Activated CD8-positive, alpha-beta memory T cell treated with anti-CD3 and anti-CD28 coated beads, Interleukin-2, amount 50 U/mL, for 4 hours (primary cell): ENCODE measurements around the gene NQO2.
A peak's percentile ranks its signal among the peaks of the same experiment; 100 is the strongest.
"Not testable (repeated sequence)": the region's sequence is repeated elsewhere in the genome, so short reads cannot be mapped to it uniquely, and the experiment has no call there.

Source experiments
- DNase-seq: peaks from one replicate; pipeline ENCODE4 v3.0.0-alpha.2; 2020

NQO2 gene

DNA sequence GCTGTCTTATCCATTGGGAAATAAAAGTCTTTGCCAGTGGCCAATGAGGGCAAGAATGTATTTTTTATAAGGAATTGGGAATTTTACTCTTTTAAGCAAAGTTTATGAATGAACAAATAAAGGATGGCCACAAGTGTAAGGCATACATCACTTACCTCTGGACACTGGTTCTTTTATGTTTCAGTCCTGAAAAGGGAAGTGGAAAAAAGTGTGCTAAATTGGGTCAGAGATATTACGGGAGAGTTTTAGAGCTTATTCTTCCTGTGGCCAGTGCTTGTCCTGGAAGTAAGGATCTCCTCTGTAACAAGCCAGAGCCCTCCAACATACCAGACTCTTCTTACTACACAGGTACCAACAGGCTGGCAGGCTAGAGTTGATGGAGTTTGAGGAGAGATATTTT, 46.1 kb downstream of the NQO2 start:
- no peak for DNase-seq

DNA sequence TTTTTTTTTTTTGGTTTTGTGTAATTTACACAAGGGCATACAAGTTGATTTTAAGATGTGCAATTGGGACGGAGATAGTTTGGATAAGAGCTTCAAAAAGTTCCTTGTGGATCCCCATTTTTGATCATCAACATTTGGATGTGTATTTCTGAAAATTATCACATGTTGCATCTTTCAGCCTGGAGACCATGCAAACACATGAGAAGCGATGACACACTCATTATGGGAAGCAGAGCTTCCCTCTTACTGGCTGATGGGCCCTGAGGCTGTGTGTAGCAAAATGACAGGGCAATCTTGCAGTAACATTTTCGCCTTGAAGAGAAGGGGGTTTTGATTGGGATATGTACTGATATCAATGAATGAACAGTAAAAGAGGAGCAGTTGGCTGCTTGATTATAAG, 46.6 kb downstream of the NQO2 start:
- DNase-seq: no peak

DNA sequence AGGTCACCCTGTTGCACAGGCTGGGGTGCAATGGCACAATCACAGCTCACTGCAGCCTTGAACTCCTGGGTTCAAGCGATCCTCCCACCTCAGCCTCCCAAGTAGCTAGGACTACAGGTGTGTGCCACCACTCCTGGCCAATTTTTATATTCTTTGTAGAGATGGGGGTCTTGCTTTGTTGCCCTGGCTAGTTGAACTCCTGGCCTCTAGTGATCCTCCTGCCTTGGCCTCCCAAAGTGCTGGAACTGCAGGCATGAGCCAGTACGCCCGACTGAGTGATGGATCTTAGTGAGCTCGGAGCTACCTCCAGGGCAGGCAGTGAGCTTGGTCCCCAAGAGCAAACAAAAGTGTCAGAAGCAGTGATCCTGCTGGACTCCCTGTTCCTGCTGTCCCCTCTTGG, 48.3 kb downstream of the NQO2 start:
- not testable (repeated sequence) for DNase-seq

DNA sequence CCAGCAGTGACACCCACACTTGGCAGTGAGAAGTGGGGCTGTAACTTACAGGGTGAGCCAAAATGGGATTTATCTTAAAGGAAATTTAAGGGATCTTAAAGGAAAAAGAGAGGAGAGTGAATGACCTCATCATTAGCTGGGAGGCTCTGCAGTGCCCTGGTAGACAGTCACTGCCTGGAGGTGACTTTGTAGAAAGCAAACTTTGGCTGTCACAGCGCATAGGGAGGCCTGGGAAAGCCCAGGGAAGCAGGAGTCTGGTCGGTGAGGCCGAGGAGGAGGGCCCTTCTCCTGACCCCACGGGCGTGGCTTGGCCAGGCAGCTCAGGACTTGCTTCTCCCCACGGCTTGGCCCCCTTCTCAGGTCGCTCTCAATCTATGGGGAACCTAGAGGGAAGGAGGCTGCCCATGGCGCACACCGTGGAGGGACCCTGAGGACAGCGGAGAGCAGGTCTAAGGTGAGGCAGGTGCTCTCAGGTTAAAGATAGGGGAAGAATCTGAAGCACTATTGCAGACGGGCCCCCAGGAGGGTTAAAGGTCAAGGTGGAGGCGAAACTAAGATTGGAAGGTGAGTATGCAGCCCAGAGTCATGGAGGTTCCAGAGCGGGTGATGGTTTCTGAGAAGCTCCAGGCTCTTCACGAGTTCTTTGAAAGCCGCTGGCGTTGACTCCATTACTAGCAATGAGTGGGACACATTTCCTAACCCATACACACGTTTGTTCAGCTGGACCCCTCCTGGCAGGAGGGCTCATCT, 53.0 kb downstream of the NQO2 start:
- DNase-seq: no peak

DNA sequence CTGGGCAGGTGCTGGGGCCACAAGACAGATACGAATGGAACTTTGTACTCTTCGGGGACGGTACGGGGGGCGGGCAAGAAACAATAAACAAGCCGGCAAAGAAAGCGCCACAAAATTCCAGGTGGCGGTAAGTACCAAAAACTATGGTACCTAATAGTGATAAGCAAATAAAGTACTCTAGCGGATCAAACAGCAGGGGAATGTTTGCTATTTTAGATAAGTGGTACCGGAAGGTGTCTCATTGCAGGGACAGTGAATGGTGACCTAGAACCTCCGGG, 53.5 kb downstream of the NQO2 start:
- no peak for DNase-seq

DNA sequence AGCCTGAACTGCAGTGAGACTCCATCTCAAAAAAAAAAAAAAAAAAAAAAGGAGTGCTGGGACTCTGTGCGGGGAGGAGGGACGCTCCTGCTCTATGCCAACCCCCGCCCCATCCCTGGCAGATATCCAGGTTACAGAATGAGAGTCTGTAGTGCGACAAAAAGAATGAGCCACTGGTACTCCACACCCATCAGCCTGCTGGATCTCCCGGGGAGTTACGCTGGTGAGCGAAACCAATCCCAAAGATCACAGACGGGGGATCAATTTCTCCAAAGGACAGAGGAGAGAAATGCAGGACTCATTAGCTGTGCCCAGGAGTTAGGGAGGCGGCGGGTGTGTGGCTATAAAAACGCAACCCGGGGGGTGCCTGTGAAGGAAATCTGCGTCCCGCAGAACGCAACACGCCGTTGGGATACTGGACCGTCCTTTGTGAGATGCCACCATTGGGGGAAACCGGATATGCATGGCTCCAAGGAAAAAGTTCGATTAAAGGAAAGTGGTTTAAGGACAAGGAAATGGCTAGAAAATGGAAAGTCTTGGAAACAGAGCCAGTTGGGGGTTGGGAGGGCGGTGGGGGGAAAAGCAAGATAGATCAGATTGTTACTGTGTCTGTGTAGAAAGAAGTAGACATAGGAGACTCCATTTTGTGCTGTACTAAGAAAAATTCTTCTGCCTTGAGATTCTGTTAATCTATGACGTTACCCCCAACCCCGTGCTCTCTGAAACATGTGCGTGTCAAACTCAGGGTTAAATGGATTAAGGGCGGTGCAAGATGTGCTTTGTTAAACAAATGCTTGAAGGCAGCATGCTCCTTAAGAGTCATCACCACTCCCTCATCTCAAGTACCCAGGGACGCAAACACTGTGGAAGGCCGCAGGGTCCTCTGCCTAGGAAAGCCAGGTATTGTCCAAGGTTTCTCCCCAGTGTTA, 54.8 kb downstream of the NQO2 start:
- not testable (repeated sequence) for DNase-seq

DNA sequence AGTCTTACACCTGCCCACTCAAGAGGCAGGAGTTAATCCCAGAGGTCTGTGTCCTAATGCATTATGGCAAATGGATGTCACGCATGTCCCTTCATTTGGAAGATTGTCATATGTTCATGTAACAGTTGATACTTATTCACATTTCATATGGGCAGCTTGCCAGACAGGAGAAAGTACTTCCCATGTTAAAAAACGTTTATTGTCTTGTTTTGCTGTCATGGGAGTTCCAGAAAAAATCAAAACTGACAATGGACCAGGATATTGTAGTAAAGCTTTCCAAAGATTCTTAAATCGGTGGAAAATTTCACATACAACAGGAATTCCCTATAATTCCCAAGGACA, 55.4 kb downstream of the NQO2 start:
- not testable (repeated sequence) for DNase-seq

DNA sequence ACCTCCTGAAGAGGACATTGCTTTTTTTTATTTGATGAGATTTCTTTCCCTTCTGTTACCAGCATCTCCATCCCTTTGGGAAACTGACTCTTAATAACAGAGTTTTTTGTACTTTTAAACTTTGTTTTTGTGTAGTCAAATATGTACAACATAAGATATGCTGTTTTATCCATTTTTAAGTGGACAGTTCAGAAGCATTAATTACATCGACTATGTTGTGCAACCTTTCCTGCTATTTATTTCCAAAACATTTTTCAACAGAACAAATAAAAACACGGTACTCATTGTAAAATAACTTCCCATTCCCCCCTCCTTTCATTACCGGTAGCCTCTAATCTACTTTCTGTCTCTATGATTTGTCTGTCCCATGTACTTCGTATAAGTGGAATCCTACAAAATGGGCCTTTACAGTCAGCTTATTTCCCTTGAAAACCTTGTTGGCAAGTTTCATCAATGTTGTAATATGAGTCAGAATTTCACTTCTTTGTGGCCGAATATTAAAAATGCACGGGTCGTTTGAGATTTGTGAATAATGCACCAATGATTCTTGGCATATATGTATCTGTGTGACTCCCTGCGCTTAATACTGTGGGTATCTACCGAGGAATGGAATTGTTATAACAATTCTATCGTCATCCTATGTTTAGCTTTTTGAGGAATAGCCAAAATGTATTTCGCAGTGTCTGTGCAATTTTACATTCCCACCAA, 57.5 kb downstream of the NQO2 start:
- DNase-seq: no peak

DNA sequence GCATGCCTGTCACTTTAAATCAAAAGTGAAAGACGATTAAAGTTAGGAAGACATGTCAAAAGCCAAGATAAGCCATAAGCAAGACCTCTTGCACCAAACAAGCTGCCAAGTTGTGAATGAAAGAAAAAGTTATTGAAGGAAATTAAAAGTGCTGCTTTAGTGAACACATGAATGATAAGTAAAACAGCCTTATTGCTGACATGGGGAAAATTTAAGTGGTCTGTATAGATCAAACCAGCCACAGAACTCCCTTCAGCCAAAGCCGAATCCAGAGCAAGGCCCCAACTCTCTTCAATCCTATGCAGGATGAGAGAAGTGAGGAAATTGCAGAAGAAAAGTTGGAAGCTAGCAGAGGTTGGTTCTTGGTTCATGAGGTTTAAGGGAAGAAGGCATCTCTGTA, 59.3 kb downstream of the NQO2 start:
- no peak for DNase-seq

DNA sequence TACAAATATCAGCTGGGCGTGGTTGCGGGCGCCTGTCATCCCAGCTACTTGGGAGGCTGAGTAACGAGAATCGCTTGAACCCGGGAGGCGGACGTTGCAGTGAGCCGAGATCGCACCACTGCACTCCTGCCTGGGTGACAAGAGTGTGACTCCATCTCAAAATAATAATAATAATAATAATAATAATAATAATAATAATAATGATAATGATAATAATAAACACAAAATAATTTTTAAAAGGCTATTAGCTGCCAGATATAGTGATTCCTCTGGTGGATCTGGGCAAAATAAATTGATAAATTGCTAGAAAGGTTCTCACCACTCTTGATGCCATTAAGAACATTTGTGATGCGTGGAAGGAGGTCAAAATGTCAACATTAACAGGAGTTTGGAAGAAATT, 60.4 kb downstream of the NQO2 start:
- not testable (repeated sequence) for DNase-seq

DNA sequence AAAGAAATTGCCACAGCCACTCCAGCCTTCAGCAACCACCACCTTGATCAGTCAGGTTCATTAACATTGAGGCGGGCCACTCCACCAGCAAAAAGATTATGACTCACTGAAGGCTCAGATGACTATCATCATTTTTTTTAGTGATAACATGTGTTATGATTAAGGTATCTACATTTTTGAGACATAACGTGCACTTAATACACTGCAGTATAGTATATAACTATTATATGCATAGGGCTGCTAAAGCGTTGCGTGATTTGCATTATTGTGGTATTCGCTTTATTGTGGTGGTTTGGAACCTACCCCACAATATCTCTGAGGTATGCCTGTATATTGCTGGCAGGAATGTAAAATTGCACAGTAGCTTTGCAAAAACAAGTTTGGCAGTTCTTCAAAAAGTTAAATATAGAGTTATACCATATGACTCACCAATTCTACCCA, 61.8 kb downstream of the NQO2 start:
- DNase-seq: no peak

DNA sequence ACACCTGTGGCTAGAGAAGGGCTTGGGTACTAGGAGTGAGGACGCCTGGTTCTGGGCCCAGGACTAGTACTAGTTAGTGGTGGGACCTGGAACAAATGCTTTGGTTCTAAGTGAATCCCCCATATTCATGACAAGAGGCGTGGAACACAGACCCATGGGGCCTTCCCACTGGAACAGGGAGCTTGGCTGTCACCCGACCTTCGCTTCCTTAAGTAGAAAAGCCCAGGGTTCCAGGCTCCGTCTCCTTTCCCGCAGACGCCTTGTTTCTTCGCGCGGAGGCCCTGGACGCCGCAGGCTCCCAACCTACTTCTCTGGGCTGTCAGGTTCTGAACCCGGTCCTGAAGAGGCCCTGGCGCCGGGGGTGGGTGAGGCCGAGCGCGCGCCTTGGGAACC, 63.6 kb downstream of the NQO2 start:
- DNase-seq: not testable (repeated sequence)

DNA sequence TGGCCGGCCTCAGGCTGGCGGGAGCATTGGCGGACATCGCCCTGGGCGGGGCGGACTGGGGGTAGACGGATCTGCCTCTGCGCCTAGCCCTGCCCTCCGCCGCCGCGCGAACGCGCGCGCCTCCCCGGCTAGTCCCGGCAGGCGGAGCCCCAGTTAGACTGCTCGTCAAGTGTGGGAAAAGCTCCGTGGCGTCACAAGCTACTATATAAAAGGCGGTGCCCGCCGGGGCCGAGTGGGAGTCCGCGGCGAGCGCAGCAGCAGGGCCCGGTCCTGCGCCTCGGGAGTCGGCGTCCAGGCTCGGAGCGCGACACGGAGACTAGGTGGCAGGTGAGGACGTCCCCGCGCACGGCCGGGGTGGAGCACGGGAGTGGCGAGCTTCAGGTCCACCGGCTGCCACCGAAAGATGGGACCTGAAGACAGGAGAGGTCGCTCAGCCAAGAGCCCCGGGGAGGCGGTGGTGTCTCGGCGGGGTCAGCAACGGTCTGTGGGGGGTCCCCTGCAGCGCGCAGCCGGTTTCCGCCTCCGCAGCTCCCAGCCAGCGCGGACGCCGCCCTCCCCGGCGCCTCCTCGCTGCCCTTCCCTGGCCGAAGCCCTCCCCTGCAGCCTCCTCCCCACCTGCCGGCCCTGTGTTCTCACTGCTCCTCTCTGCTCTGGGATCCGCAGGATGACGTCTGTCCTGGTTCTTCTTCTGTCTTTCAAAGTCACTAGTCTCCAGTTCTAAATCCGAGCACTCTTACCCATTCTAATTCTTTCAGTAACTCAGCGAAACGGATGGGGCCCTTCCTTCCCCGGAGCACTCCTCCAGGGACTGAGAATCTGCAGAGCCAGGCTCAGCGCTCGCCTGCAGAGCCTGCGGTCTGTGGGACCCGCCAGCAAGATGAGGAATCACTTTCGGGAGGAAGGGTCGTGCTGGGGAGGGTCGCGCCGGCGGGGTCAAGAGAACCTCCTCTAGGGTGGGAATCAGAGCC, 64.3 kb downstream of the NQO2 start:
- DNase-seq: peak; percentile 90

DNA sequence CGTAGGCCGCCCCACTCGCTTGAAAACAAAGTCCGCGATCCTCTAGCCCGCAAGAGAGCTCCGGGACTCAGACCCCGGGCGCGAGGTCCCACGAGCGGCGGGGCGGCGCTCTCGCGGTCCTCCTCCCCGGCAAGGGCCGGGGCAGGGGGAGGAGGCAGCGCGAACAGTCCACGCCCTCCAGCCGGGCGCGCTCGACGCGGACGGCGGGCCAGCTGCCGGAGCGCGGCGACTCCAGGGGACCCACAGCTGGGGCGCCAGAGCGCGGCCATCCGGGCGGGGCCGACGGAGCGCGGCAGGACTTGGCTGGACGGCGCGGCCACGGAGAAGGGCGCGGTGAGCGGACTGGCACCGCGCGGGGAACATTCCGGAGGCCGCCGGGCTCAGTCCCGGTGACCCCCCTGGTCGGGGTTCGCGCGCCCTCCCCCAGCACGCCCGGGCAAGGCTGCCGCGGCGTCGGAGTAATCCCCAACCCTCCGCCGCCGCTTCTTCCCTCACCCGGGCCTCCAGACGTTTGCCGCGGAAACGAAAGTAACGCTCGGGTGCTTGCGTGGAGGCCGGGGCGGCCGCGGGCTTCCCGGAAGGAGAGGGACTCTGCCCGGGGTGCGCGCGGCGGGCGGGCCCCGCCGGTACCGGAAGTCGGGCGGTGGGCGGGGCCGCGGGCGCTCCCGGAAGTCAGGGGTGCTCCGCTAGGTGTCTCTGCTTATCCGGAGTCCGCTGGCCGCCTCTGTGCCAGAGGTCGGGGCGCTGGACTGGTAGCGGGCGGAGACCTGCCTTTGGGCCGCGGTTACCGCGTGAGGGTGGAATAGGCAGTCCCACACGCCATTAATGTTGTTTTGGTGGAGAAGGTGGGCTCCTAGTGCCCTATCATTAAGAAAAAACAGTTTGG, 68.9 kb downstream of the NQO2 start, which contains the start of gene RIPK1:
RIPK1 (plus strand) TSS at position 166 of the 886 bp plus-strand sequence. CDS start 8,330 bp downstream, outside the sequence.
- peak; percentile 94 for DNase-seq
